Stimulated activated CD4-positive, alpha-beta T cell treated with anti-CD3 and anti-CD28 coated beads, Interleukin-4, amount 100 ng/mL, for 24 hours (primary cell): Measurements from ENCODE around the gene CHTF18.
A peak's percentile ranks its signal among the peaks of the same experiment; 100 is the strongest.
"Not testable (repeated sequence)": the region's sequence is repeated elsewhere in the genome, so short reads cannot be mapped to it uniquely, and the experiment has no call there.

Experiments
- DNase-seq: peaks from one replicate; pipeline ENCODE4 v3.0.0-alpha.2; 2020

Gene CHTF18

DNA sequence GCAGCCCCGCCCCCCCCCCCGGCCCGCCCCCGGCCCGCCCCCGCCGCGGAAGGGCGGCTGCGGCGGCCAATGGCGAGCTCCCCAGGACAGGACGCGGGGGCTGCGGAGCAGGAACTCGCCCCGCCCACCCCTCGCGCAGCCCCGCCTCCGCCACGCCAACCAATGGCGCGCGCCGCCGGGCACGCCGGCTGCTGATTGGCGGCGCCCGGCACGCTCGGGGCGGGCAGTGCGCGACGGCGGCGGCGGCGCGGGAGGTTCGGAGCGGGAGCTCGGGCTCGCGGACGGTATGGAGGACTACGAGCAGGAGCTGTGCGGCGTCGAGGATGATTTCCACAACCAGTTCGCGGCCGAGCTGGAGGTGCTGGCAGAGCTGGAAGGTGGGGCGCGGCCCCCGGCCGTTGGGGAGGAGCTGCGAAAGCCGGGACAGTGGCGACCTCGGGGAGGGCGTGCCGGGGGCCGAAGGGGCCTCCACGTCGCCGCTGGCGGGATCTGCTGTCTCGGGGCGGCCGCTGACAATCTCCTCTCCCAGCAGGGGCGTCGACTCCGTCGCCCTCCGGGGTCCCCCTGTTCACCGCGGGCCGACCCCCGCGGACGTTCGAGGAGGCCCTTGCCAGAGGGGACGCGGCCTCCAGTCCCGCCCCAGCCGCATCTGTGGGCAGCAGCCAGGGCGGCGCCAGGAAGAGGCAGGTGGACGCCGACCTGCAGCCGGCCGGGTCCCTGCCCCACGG, at the start of gene CHTF18:
TSS of gene CHTF18 (plus strand) at position 222 of the 728 bp plus-strand sequence. CDS start at position 287, 65 bp downstream.
- DNase-seq, result peak; percentile 90

DNA sequence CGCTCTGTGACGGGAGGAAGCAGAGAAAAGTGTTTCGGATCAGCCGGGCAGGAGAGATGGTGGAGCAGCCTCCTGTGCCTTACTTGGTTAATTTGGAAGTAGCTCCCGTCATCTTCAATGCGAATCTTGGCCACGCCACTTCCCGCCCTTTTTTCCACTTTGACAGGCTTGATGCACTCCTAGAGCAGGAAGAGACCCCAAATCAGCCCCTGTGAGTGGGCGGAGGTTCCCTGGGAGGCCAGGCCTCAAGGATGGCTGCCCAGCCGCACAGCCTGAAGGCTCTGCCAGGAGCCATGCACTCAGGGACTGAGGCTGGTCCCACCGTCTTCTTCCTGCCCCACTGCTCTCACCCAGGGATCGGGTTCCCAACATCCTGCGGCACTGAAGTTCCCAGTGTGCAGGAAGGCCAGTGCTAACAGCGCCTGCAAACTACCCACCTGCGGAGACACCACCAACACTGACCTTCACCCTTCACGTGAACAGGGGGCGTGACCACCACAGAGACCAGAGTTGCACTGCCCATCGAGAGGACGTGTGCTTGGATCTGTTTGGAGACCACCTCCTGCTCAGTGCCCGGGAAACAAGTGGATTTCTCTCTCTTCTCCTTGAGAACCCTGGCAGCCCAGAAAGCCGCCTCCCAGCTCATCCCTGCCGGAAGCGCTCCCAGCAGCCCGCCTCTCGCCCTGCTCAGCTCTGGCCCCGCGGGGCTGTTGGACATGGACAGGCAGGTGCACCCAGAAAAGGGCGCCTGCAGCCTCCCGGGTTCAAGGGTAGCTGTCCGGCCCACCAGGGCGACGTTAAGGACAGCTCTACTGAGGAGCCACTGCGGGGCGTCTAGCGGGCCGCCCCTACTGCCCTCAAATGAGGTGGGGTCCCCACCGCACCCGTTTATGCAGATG, 48.6 kb upstream of the CHTF18 start:
- no peak for DNase-seq

DNA sequence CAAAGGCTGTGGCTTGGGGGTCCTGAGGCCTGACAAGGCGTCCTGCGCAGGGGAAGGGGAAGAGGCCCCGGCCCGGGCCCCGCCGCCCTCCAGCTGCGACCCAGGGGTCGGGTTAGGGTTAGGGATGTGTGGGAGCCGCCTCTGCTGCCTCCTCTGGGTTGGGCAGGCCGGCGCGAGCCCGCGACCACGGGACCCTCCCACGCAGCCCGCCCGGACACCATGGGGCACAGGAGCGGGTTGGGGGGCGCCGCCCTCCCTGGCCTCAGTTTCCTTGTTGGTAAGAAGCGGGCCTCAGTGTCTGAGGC, 48.0 kb upstream of the CHTF18 start:
- DNase-seq, result no peak

DNA sequence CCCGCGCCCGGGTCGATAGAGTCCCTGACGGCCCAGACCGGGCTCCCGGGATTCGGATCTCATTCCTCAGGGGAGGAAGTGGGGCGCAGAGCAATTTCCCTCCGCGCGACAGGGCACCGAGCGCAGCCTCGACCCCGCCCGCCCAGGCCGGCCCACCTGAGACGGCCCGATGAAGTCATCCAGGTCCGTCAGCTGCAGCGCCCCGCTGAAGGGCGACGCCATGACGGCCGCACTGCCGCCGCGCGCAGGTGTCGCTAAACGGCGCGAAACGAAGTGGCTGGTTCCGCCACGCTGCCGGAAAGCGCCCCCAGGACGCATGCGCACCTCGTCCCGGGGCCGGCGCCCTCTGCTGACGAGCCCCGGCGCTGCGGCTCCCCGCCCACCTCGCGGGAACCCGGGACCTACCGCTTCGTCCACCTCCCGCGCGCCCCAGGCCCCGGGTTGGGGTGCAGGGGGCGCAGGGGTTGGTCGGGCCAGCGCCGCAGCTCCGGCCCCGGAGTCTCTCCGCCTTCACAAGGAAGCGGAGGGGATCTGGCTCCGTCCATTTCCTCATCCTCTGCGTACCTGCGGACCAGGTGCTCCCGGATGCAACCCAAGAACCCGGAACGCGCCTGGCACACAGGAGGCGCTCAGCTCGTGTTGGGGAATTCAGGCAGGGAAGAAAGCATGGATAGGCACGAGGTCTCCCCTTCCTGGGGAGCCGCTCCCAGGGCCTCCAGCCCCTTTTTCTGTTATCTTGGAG, 47.5 kb upstream of the CHTF18 start, which contains the start of gene CIAO3:
TSS of gene CIAO3 (minus strand) at position 234 of the 742 bp plus-strand sequence. CDS start at position 222, 12 bp downstream.
- peak; percentile 92 for DNase-seq

DNA sequence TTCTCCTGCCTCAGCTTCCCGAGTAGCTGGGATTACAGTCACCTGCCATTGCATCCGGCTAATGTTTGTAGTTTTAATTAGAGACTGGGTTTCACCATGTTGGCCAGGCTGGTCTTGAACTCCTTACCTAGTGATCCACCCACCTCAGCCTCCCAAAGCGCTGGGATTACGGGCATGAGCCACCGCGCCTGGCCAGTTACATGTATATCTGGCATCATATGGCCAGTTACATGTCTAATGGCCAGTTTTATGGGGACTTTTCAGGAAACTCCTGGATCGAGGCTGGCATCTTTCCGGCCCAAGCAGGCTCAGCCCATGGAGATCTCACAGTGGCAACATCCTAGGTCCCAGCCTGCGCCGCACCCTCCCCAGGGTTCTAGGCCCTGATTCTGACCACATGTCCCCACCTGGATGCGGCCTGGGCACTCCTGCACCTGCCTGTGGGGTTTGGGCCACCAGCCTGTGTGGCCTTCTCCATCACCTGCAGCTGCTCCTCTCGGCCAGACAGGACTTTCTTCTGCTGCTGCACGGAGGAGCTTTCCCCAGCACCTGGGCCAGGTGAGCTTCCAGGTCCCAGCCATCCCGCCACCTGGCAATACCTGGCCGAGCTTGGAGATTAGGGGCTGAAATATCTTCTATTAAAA, 46.3 kb upstream of the CHTF18 start:
- no peak for DNase-seq

DNA sequence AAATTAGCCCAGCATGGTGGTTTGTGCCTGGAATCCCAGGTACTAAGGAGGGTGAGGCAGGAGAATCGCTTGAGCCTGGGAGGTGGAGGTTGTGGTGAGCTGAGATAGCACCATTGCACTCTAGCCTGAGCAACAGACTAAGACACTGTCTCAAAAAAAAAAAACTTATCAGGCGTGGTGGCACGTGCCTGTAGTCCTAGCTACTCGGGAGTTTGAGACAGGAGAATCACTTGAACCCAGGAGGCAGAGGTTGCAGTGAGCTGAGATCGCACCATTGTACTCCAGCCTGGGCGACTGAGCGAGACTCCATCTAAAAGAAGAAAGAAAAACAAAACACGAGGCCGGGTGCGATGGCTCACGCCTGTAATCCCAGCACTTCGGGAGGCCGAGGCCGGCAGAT, 45.5 kb upstream of the CHTF18 start:
- DNase-seq, result not testable (repeated sequence)

DNA sequence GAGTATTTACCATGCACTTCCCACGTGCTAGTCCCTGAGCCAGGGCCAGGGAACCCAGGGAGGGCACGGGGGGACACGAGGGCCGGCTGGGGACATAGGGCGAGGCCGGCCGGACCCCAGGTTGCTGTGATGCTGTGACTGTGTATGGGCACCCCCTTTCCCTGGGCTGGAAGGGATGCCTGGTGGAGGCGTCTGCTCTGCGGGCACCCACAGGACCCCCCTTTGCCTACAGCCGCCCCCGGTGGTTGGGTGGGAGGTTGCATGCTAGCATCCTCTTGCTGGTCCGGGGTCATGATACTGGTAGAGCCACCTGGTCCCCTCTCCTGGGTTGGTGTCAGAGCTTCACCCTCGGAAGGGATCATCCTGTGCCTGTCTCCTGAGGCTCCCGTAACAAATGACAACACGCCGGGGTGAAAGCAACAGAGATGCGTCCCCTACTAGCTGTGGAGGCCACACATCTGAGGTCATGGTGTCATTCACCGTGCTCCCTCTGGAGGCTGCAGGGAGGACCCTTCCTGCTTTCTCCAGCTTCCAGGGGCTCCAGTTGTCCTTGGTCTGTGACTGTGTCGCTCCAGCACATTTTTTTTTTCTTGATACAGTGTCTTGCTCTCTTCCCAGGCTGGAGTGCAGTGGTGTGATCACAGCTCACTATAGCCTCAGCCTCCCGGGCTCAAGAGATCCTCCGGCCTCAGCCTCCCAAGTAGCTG, 44.5 kb upstream of the CHTF18 start:
- DNase-seq, result no peak

DNA sequence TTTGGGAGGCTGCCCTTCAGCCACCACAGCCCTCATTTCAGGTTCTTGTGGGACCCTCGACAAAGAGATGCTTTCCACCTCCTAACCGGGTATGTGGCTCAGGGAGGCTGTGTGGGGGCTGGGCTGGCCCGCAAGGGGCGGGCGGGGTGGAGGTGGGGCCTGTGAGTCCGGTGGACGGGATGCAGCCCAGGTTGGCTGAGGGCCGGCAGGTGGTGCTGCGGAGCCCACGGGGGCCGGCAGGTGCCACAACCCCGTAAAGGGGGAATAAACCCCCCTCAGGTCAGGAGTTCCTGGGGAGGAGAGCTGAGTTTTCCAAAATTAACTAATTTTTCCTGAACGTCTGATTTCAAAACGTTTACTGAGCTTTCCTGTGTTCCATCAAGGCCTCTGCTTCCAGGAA, 42.7 kb upstream of the CHTF18 start:
- DNase-seq, result no peak

DNA sequence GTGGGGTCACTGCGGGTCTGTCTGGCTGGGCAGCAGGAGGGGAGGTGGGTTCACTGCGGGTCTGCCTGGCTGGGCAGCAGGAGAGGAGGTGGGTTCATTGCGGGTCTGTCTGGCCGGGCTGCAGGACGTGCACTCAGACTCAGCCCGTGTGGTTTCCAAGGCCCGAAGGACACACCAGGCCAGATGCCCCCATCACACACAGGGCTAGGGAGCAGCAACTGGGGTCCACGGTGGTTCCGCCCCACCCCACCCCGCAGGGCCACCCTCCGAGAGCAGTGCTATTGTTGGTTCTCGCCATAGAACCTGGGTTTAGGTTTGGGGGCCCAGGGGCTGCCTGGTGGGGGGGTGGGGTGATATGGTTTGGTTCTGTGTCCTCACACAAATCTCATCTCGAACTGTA, 41.8 kb upstream of the CHTF18 start:
- DNase-seq, result no peak

DNA sequence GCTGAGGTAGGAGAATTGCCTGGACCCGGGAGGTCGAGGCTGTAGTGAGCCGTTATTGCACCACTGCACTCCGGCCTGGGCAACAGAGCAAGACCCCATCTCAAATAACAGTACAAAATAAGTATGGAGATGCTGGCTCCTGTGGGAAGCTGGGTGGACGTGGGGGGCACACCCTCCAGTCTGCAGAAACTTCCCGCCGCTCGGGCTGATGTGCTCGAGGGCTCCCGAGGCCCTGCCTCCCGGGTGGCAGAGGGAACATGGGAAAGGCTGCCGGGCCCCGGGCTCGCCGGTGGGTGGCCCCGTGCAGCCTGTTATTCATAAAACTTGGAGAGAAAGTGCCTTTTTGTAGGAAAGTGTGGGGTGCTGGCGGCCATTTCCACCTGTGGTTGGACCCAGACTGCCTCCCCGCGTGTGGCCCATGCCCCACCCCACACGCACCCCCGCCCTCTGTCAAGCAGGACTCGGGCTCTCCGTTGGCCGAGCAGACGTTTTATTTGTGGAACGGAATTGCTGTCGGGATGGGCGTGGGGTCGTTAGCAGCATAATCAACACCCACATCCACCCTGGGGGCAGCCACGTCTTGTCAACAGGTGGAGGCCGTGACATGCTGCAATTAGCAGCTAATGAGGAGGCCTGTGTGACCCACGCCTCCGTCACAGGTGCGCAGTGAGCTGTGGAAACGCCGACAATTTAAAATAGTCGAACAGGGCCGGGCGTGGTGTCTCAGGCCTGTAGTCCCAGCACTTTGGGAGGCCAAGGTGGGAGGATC, 40.3 kb upstream of the CHTF18 start:
- no peak for DNase-seq

DNA sequence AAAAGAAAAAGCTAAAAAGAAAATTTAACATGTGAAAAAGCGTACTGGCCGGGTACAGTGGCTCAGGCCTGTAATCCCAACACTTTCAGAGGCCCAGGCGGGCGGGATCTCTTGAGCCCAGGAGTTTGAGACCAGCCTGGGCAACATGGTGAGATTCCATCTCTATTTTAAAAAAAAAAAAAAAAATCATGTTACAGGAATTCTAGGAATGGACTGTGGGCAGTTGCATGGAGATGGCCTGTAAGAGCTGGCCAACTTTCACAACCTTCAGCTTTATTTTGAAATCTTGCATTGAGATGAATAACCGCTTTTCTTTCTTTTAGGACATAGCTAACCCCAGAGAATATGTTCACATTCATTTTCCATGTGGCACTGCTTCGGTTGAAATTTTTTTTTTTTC, 39.4 kb upstream of the CHTF18 start:
- no peak for DNase-seq

DNA sequence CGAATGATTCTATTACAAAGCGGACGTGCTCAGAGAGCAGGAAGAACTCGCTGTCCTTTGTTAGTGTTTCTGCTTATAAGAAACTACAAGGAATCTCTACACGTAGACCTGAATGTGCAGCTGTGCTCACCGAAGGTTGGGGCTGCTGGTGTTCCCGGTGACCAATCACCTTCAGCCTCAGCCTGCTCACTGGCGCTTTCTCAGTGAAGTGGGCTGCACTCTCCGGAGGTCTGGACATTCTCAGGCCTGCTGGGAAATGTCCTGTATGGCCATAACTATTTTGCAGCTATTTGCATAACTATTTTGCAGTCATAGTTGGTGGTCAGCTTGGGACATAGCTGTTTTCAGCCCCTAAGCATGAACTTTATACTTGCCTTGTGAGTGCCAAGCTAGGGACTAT, 37.9 kb upstream of the CHTF18 start:
- DNase-seq, result no peak

DNA sequence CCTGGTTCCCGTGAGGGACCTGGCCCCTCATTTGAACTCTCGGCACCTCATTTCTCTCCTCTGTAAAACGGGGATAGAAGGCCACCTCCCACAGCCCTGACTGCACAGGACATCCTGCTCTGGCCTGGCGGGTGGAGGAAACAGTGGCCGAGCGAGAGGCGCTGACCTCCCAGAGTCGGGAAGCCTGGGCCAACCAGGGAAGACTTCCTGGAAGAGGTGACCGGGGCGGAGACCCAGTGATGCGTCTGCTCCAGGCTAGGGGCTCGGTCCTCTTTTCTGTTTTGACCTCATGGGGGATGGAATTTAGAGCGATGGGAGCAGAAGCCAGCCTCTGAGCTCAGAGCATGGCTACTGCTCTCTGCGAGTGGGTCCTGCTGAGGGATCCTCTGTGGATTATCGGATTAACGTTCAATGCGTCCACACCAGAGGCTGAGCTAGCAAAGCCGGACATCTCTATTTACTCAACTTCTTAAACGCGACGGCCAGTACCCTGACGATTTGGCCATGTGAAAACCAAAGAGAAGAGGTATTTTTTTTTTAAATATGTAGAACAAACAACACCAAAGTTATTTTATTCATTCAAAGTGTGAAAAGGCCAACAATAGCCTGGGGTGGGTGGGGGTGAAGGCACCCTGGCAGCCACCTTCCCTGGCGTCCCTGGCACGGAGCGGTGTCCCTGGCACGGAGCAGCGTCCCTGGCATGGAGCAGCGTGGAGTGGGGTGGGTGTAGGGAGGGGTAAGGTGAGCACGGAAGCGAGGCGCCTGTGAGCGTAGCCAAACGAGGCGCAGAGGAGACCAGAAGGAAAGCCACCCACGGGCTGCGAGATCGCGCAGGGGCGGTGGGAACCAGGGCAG, 37.0 kb upstream of the CHTF18 start:
- DNase-seq, result no peak

DNA sequence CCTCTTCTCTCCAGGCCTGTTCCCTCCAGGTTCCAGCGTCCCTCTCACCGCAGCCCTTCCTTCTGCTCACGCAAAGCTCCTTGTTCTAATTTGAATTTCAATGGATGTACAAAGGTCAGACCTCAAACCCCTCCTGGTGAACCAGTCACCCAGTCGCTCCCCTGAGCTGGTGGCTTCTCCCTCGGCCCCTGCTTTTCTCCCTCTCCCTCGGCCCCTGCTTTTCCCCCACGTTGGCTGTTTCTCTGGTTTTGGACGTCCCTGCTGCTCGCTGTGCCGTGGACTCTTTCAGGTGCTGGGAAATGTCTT, 36.5 kb upstream of the CHTF18 start:
- no peak for DNase-seq

DNA sequence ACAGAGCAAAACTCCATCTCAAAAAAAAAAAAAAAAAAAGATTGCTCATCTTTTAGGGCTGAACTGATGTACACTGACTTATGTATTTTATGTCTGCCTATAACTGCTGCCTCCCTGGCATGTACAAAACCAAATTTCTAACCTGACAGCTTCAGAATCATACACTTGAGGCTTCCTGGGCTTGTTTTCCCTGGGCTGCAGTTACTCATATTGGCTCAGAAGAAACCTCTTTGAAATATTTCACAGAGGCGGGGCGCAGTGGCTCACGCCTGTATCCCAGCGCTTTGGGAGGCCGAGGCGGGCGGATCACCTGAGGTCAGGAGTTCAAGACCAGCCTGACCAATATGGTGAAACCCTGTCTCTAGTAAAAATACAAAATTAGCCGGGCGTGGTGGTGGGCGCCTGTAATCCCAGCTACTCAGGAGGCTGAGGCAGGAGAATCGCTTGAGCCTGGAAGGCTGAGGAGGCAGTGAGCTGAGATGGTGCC, 34.3 kb upstream of the CHTF18 start:
- not testable (repeated sequence) for DNase-seq

DNA sequence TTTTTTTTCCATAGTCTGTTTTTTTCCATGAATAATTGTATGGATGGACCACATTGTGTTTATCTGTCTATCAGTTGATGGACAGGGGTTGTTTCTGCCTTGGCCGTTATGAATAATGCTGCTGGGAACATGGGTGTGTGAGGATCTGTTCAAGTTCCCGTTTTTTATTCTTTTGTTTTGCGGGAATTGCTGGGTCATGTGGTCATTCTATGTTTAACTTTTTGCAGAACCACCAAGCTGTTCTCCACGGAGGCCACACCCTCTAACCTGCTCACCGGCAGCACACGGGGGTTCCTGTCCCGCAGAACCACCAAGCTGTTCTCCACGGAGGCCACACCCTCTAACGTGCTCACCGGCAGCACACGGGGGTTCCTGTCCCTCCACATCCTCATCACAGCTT, 33.8 kb upstream of the CHTF18 start:
- DNase-seq, result no peak

DNA sequence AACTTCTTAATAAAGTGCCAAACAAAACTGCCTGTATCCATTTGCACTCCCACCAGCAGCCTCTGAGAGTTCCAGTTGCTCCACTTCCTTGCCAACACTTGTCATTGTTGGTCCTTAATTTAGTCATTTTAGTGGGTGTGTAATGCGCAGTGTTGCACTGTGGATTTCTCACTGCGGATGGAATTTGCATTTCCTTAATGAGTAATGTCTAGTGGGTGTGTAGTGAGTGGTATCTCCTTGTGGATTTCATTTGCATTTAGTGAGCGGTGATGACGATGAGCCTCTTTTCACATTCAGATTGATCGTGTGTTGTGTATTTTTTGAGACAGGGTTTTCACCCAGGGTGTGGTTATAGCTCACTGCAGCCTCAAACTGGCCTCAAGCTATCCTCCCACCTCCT, 32.0 kb upstream of the CHTF18 start:
- DNase-seq, result no peak

DNA sequence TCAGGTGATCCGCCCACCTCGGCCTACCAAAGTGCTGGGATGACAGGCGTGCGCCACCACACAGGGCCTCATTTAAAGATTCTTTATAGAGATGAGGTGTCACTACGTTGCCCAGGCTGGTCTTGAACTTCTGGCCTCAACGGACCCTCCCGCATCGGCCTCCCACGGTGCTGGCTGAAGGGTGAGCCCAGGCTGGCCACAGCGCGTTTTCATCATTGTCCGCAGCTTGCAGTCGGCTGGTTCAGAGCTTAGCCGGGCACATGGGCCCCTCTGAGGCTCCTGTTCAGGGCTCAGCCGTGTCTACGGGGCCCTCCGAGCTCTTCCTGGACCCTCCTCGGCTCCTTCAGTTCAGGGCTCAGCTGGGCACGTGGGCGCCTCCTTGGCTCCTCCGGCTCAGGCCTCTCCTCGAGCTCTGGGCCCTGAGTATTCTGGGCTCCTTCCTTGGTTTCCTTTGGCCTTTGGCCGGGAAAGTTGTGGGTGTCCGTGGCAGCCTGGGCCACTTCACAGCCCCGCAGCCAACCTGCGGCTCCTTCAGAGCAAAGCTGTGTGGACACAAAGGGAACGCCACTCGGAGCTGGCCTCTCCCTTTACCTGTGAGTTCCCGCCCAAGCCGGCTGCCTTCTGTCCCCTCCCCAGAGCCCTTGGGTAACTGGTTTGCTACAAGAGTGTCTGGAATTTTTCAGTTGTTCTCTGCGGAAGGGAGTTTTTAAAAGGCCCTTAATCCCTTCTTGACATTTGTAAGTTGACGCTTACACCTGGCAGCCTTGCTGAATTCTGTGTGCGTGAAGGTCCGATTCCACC, 29.1 kb upstream of the CHTF18 start:
- DNase-seq, result no peak

DNA sequence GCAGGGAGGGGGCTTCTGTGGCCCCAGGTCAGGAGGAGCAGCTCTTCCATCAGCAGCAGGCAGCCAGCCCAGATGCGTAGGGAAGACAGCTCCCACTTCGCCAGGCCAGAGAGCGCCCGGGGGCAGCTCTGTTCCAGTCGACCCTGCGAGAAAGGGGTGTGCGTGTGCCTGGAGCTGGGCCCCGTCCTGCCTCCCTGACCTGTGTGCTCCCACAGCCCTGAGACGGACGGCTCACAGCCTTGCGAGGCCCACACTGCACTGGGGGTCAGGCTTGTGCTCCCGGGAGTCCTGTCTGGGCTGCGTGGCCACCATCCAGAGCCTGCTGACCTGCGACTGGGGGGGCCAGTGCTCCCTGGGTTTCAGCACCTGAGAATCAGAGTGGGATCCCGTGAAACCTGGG, 28.4 kb upstream of the CHTF18 start:
- DNase-seq, result no peak
